Gastrocnemius medialis (tissue), 4 donors: Measurements from ENCODE around the gene GRIN2A.

Experiments used
- CTCF ChIP-seq, 5 experiments: fragments of 450-650 bp in 3 of 5; fragments of 200-600 bp in 2 of 5; sonication (generic) in 2 of 5; IDR thresholded peaks in 4 of 5; conservative IDR thresholded peaks in 1 of 5; 1 replicate in 4 of 5; 2 replicates in 1 of 5; pipeline ENCODE4 v1.5.1; 2016 to 2019; ENCODE audit warnings: antibody characterized with exemption in 5 of 5, mild to moderate bottlenecking in 3 of 5, moderate library complexity in 3 of 5
- POLR2A ChIP-seq, 2 donors: fragments of 450-650 bp; IDR thresholded peaks; one replicate each; pipeline ENCODE4 v1.6.1; 2017; ENCODE audit warnings: antibody characterized with exemption in 2 of 2, mild to moderate bottlenecking in 2 of 2, moderate library complexity in 2 of 2

- TF ChIP-seq POLR2A (IDR thresholded peaks at IDR 0.05) (no peak), CTCF (IDR thresholded peaks at IDR 0.05 in 4 of 5, conservative IDR thresholded peaks at IDR 0.05 in 1 of 5) (no peak)
These were observed 311.3 kb downstream of the GRIN2A start for GRCh38 chr16:9870962-9871361.
